ENCODE data around the gene ZC3HAV1L.
"Not testable (repeated sequence)": the region's sequence is repeated elsewhere in the genome, so short reads cannot be mapped to it uniquely, and the experiment has no call there.

ZC3HAV1L gene, protein sequence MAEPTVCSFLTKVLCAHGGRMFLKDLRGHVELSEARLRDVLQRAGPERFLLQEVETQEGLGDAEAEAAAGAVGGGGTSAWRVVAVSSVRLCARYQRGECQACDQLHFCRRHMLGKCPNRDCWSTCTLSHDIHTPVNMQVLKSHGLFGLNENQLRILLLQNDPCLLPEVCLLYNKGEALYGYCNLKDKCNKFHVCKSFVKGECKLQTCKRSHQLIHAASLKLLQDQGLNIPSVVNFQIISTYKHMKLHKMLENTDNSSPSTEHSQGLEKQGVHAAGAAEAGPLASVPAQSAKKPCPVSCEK

GRCh38 chr7:139035586-139036353, at the start of gene ZC3HAV1L:
ZC3HAV1L (minus strand) TSS chr7:139036042; CDS start chr7:139036017, 25 bp downstream.
- peak; percentile 94 for DNase-seq

- DNase-seq, result no peak
These were observed 48.9 kb upstream of the ZC3HAV1L start for GRCh38 chr7:139084709-139085108.

DNA sequence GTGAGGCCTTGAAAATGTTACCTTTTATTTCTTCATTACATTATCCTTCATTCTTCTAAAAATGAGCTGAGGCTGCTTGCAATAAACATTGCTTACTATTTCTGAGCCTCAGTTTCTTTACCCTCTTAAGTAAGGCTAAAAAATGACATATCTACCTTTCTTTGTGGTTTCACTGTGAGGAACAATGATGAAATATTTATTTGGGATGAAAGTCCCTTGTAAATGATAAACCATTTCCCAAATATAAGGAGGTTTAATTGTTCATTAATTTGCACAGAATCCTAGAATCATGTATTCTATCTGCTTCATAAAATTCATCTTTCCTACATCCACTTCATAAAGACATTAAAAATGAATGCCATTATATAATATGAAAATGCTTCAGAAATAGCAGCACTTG, 45.7 kb upstream of the ZC3HAV1L start:
- DNase-seq, result no peak

GRCh38 chr7:139080905-139081304, 45.1 kb upstream of the ZC3HAV1L start:
- no peak for DNase-seq

GRCh38 chr7:139079861-139080260, 44.0 kb upstream of the ZC3HAV1L start:
- DNase-seq, result no peak

- no peak for DNase-seq
These were observed 43.1 kb upstream of the ZC3HAV1L start for GRCh38 chr7:139078911-139079310.

- no peak for DNase-seq
These were observed 42.6 kb upstream of the ZC3HAV1L start for GRCh38 chr7:139078399-139078798.

DNA sequence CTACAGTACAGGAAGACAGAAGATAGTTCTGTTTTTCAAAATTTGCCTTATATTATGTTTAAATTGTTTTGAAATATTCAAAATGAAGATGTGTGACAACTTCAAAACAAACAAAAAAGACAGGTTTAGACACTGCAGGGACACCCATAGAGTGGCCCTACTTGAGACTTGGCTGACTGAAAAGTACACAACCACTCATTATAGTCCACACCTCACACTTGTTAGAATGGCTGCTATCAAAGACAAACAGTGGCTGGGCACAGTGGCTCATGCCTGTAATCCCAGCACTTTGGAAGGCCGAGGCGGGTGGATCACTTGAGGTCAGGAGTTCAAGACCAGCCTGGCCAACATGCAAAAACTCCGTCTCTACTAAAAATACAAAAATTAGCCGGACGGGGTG, 41.9 kb upstream of the ZC3HAV1L start:
- not testable (repeated sequence) for DNase-seq

DNA sequence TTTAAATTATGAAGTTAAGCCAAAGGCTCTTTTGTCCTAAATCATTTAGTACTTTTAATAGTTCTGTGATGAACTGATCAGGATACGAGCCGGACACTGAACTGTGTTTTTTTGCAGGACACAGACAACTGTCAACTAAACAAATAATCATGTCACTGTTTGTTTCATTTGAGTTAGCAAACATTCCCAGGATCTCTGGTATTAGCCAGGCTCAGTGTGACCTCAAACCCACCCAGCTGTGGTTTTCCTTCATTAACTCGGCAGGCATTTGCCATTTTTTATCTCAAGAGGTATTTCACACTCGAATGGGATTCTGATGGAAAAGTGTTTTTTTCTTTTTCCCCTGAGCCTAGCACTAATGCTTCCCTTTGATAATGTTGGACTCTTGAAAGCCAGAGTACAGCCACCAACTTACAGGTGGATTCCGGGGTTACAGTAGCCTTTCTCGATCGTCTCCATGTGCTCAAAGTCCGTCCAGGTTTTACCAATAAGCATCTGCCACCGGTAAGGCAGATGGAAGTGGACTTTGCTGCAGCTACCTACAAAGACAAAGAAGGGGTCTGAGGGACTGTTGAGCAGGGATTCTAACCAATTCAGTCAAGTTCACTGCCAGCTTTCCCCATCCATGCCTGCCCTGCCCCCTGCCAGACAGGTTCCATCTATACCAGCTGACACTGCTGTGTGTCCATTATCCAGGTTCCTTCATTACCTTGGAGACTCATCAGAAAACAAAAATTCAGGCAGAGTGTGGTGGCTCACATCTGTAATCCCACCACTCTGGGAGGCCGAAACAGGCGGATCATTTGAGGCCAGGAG, 40.2 kb upstream of the ZC3HAV1L start:
- DNase-seq, result peak; percentile 42

DNA sequence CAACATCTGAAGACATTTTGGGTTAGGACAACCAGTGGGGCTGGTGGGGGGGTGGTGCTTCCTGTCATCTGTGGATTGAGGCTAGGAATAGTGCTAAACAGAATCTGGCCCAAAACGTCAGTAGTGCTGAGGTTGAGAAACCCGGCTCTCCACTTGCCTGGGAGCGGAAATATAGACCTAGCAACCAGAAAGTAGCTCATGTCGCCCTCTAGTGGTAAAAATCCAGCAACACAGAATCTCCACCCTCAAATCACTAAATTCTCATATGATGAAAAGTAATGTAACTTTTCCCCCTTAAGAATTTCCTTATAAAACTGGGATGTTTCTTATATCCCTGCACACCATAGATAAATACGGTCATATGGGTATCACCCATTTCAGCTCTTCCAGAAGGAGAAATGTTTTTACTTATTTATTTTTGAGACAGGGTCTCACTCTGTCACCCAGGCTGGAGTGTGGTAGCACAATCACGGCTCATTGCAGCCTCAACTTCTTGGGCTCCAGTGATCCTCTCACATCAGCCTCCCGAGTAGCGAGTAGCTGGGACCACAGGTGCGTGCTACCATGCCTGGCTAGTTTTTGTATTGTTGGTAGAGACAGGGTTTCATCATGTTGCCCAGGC, 39.3 kb upstream of the ZC3HAV1L start:
- DNase-seq, result peak; percentile 93

- no peak for DNase-seq
These were observed 37.0 kb upstream of the ZC3HAV1L start for GRCh38 chr7:139072796-139073195.

DNA sequence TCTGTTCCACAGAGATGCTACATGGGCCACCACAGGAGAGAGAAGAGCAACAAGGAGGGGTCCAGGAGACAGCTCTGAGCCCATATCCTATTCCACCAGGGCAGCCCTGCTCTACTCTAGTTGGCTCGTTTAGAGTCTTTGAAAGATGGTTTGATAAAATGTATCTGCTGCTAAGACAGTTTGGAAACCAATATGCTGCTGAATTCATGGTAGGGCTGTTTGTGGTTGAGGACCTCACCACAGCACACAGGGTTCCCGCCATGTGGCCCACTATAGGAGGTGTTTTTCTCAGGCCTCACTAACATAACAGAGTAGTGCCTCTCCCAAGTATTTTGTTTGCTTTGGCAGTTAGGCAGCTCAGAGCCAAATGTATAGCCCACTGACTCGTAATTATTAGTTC, 35.8 kb upstream of the ZC3HAV1L start:
- no peak for DNase-seq

GRCh38 chr7:139068544-139069399, 32.9 kb upstream of the ZC3HAV1L start:
- no peak for DNase-seq

DNA sequence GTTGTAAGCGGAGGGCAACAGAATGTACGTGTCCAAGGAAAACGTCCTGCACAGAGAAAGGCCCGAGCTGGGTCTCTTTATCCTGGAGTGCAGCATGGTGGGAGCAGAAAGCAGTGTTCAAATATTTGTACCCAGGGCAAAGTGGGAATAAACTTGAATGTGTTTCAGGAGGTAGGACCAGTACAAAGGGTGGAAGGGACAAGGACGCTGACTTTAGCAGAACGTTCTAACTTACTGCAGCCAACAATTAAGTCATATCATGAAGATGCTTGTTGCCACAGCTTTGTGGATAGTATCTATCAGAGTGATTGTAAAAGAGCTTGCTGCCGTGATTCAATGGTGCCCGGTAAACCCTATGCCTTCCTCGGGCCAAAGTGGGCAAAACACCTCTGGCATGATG, 30.5 kb upstream of the ZC3HAV1L start:
- no peak for DNase-seq

DNA sequence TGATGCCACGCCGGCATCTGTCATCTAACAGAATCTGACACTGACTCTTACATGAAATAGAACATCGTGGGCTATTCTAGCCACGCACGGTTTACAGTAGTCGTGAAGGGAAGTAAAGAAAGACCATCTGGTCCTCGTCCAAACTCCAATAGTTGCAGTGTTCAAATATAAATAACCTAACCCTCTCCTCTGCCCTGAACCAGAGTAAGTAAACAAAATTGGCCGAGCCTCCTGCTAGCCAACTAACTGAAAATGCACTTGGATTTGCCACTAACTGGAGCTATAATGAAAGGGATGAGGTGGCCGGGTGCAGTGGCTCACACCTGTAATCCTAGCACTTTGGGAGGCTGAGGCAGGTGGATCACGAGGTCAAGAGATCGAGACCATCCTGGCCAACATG, 29.5 kb upstream of the ZC3HAV1L start:
- DNase-seq, result no peak

- DNase-seq, result no peak
These were observed 25.6 kb upstream of the ZC3HAV1L start for GRCh38 chr7:139061416-139061815.

DNA sequence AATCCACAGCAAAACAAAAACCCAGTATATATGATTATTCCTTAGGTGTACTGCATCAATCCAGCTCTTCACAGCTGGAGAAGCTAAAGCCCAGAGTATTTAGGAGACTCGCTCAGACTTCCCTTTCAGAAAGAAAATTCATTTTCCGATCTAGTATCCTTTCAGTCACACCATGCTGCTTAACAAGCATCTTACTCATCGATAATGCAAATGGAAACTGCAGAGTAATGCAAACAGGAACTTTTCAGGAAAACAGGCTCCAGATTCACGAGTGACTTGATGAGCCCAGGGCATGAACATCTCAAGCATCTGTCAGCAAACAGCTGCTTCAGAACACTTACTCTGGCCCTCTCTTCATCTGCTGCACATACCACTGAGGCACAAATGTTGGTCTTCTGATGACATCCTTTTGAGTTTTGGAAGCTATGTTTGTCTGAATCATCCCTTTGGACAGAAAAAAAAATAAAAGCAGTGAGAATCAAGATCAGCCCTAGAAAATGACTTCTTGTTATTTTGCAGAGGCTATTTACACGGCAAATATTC, 24.9 kb upstream of the ZC3HAV1L start:
- no peak for DNase-seq

DNA sequence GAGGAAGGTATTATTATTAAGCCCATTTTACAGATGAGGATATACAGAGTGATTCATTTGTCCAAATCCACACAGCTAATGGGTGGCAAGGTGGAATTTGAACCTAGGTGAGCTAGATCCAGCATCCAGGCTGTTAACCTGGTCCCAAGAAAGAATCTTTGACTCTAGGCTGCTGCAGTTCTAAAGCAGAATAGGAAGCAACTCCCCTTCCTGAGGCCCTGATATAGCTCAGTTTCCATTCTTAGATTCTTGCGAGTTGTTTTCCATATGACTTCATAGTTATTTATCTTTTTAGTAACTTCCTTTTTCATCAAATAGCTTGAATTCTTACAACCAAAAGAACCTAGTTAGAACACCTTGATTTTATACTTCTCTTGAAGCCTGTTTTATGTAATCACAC, 24.1 kb upstream of the ZC3HAV1L start:
- no peak for DNase-seq

- peak; percentile 12 for DNase-seq
These were observed 23.1 kb upstream of the ZC3HAV1L start for GRCh38 chr7:139058943-139059342.

GRCh38 chr7:139055674-139056073, 19.8 kb upstream of the ZC3HAV1L start:
- DNase-seq, result no peak

DNA sequence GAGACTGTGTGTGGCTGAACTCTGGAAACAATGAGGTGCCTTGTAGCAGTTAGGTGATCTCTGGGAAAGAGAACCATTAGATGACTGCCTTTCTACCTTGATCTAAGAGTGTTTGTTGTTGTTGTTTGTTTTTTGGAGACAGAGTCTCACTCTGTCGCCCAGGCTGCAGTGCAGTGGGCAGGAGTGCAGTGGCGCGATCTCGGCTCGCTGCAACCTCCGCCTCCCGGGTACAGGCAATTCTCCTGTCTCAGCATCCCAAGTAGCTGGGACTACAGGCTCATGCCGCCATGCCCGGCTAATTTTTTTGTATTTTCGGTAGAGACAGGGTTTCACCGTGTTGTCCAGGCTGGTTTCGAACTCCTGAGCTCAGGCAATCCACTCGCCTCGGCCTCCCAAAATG, 18.8 kb upstream of the ZC3HAV1L start:
- not testable (repeated sequence) for DNase-seq

GRCh38 chr7:139054101-139054500, 18.3 kb upstream of the ZC3HAV1L start:
- no peak for DNase-seq
